Measurements from ENCODE around the gene HSD11B1. TPM values are rescaled to one million over a fixed set of nuclear protein-coding genes. Genes with fewer than 3 reads are reported as not detected.

The HSD11B1 gene
- total RNA-seq, 4 donors from 2014 or later = 1.1 to 20.7 (median 2.4) TPM

DNA sequence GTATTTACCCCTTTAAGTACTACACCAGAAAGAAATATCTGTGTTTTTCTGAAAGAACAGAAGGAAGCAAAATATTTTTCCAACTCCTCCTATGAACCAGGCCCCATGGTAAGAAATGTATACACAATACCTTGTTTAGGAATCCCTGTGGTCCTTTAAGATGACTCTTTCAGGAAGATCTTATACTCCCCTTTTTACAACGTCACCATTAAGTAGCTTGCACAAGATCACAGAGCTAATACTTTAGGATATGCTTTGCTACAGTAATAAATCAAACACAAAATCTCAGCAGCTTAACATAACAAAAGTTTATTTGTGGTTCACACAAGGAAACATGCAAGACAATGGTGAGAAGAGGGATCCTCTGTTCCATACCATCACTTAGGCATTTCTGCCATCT, 43.6 kb upstream of the HSD11B1 start:
- no peak for DNase-seq
- Histone ChIP-seq H3K27ac (no peak overlapping the region), H3K27me3 (no peaks in the 10 kb centered on the region), H3K4me3 (replicated peaks in 1 of 3) (no peak overlapping the region), H3K4me1 (peaks cover 0 to 7% of the 10 kb centered on the region in 2 donors), H3K9me3 (no peaks in the 10 kb centered on the region), H3K36me3 (no peaks in the 10 kb centered on the region)
- no peak for TF ChIP-seq POLR2A (IDR thresholded peaks at IDR 0.05)
- TF ChIP-seq, protein P1, sequence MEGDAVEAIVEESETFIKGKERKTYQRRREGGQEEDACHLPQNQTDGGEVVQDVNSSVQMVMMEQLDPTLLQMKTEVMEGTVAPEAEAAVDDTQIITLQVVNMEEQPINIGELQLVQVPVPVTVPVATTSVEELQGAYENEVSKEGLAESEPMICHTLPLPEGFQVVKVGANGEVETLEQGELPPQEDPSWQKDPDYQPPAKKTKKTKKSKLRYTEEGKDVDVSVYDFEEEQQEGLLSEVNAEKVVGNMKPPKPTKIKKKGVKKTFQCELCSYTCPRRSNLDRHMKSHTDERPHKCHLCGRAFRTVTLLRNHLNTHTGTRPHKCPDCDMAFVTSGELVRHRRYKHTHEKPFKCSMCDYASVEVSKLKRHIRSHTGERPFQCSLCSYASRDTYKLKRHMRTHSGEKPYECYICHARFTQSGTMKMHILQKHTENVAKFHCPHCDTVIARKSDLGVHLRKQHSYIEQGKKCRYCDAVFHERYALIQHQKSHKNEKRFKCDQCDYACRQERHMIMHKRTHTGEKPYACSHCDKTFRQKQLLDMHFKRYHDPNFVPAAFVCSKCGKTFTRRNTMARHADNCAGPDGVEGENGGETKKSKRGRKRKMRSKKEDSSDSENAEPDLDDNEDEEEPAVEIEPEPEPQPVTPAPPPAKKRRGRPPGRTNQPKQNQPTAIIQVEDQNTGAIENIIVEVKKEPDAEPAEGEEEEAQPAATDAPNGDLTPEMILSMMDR (IDR thresholded peaks at IDR 0.05) = no peak
- WGBS, 2 donors = 79 to 81% methylated on average over 1 of the region's 1 CpG
- intact Hi-C loops (cut with DNase I) = no loop called here

DNA sequence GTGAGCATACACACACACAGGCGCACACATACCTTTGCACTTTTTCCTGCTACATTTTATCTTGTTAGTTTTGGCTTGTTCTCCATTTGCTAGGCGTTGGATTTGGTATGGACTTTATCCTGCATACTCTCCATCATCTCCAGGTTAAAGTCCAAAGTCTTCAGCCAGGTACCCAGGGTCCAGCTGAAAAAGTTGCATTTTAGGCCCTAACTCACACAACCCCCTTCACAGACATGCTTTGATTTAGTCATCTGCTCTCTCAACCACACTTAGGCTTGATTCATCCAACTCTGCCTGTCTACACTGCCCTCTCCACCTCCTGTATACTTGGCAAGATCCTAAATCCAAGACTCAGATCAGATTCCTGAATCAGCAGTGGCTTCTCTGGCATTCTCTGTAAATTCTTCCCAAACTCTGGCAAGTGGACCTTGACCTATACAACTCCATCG, 41.7 kb upstream of the HSD11B1 start:
- H3K4me3 ChIP-seq (replicated peaks in 1 of 3) = no peak overlapping the region
- no peaks in the 10 kb centered on the region for H3K27me3 ChIP-seq
- H3K9me3 ChIP-seq = no peaks in the 10 kb centered on the region
- WGBS, 2 donors = 94 to 98% methylated on average over 3 of the region's 3 CpGs
- no peak overlapping the region for H3K27ac ChIP-seq
- H3K36me3 ChIP-seq = no peaks in the 10 kb centered on the region
- intact Hi-C loops (cut with DNase I) = no loop called here
- TF ChIP-seq, protein P1 (IDR thresholded peaks at IDR 0.05) = no peak
- no peak for TF ChIP-seq POLR2A (IDR thresholded peaks at IDR 0.05)
- DNase-seq = no peak
- H3K4me1 ChIP-seq = peaks cover 0 to 7% of the 10 kb centered on the region in 2 donors

DNA sequence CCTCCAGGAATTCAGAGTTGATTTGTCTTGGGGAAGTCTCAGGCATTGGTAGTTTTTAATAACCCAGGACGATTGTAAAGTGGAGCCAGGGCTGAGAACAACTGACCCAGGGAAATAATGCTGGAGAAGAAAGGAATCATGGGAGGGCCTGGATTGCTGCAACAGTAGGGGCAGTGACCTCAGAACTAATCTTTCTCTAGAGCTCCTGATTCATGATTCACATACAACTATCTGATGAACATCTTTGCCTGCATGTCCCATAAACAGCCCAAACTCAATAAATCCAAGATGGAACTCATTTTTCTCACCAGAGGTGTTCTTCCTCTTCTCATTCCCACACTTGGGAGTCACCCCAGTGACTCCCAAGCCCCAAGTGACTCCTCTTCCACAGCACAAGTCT, 37.5 kb upstream of the HSD11B1 start:
- 86 to 90% methylated on average over 1 of the region's 1 CpG for WGBS, 2 donors
- intact Hi-C loops (cut with DNase I) = no loop called here
- TF ChIP-seq POLR2A (IDR thresholded peaks at IDR 0.05) = no peak
- TF ChIP-seq, protein P1 (IDR thresholded peaks at IDR 0.05) = no peak

DNA sequence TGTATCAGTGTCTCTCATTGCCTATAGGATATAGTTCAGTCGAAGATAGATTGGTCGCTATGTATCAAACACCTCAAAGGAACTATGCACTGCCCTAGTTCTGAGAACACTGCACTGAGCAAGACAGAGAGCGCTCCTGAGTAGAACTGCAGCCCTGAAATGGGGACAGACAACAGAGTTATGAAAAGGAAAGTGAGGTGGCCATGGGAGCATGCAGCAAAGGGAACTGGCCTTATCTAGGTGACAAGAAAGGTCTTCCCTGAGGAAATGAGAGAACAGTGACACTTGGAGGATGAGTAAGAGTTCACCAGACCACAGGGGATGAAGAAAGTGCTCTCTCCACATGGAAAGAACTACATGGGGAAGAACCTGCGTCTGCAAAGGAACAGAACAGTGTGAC, 36.9 kb upstream of the HSD11B1 start:
- no peaks in the 10 kb centered on the region for H3K27me3 ChIP-seq
- intact Hi-C loops (cut with DNase I) = no loop called here
- no peaks in the 10 kb centered on the region for H3K9me3 ChIP-seq
- no peak overlapping the region for H3K4me3 ChIP-seq (replicated peaks in 1 of 3)
- no peak overlapping the region for H3K27ac ChIP-seq
- no peak for TF ChIP-seq POLR2A (IDR thresholded peaks at IDR 0.05)
- TF ChIP-seq, protein P1 (IDR thresholded peaks at IDR 0.05) = no peak
- no peak for DNase-seq
- no peaks in the 10 kb centered on the region for H3K4me1 ChIP-seq
- WGBS, 2 donors = 92 to 94% methylated on average over 4 of the region's 4 CpGs
- no peaks in the 10 kb centered on the region for H3K36me3 ChIP-seq

More for the DNA sequence above, 37.5 kb upstream of the HSD11B1 start:
- Histone ChIP-seq H3K4me1 (no peaks in the 10 kb centered on the region), H3K36me3 (no peaks in the 10 kb centered on the region), H3K4me3 (replicated peaks in 1 of 3) (no peak overlapping the region), H3K9me3 (no peaks in the 10 kb centered on the region), H3K27me3 (no peaks in the 10 kb centered on the region), H3K27ac (no peak overlapping the region)
- DNase-seq = no peak

DNA sequence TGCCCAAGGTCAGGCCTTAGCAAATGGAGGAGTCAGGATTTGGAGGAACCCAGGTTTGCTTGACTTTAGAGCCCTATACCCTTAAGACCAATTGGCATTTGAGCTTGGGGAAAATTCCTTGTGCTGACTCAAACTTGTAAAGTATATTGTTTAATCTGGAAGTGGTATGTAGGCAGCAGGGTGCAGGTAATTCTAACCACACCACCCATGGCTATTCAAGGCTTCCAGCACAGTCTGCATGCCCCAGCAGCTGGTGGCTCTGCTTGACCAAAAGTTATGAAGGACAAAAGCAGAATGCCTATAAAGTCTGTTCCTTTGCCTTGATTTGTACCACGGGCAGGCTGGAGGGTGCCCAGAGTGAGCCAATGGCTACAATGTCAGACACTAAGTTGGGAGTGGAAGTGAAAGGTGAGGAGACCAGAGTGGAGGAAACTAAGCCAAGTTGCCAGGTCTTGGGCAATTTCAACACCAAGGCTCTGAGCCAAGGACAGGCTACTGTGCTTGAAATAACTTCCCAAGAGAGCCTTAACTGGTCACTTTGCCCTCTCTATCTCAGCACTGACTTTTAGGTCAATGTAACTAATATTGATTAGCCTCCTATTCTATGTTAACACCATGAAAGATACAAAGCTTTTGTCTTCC, 34.1 kb upstream of the HSD11B1 start:
- Histone ChIP-seq H3K4me1 (peaks cover 4 to 13% of the 10 kb centered on the region in 2 donors), H3K27ac (no peak overlapping the region), H3K36me3 (no peaks in the 10 kb centered on the region), H3K27me3 (no peaks in the 10 kb centered on the region), H3K9me3 (no peaks in the 10 kb centered on the region), H3K4me3 (replicated peaks in 1 of 3) (no peak overlapping the region)
- WGBS, 2 donors = 92 to 100% methylated on average over 1 of the region's 1 CpG
- DNase-seq = no peak
- TF ChIP-seq POLR2A (IDR thresholded peaks at IDR 0.05) = no peak
- TF ChIP-seq, protein P1 (IDR thresholded peaks at IDR 0.05) = no peak
- intact Hi-C loops (cut with DNase I) = no loop called here
